GM12865 (cell line): Measurements from ENCODE around the gene CKAP5.

Experiments
- DNase-seq: peaks from one replicate; pipeline ENCODE4 v3.0.0; 2010; ENCODE audit warnings: low read depth
- H3K4me3 ChIP-seq: 2 replicates; pipeline ENCODE4 v1.5.1; 2011; ENCODE audit warnings: mild to moderate bottlenecking, low read depth, low read length, control low read depth
- CTCF ChIP-seq: IDR thresholded peaks from 2 replicates; pipeline ENCODE4 v1.5.1; 2011; ENCODE audit warnings: low read length, control low read depth, low read depth, inconsistent platforms; ENCODE audit not compliant: insufficient read depth; ENCODE audit errors: missing control alignments

The CKAP5 gene

GRCh38 chr11:46741600-46742484 lies 104.2 kb downstream of the CKAP5 start:
- DNase-seq: no peak
- no peak overlapping the region for H3K4me3 ChIP-seq
- TF ChIP-seq CTCF: no peak

GRCh38 chr11:46738887-46739286 lies 107.2 kb downstream of the CKAP5 start:
- DNase-seq: no peak
- H3K4me3 ChIP-seq: no peak overlapping the region
- no peak for TF ChIP-seq CTCF

GRCh38 chr11:46737699-46738098 lies 108.4 kb downstream of the CKAP5 start:
- no peak overlapping the region for H3K4me3 ChIP-seq
- no peak for TF ChIP-seq CTCF
- DNase-seq: no peak

GRCh38 chr11:46736615-46737014 lies 109.5 kb downstream of the CKAP5 start:
- no peak for TF ChIP-seq CTCF
- no peak for DNase-seq

GRCh38 chr11:46736146-46736545 lies 109.9 kb downstream of the CKAP5 start:
- TF ChIP-seq CTCF: no peak
- no peak overlapping the region for H3K4me3 ChIP-seq
- DNase-seq: no peak

More at GRCh38 chr11:46736615-46737014, 109.5 kb downstream of the CKAP5 start:
- no peak overlapping the region for H3K4me3 ChIP-seq

- no peak for DNase-seq
- no peak overlapping the region for H3K4me3 ChIP-seq
- no peak for TF ChIP-seq CTCF
Observed at GRCh38 chr11:46733234-46733633, 112.8 kb downstream of the CKAP5 start.

- DNase-seq: no peak
- H3K4me3 ChIP-seq: no peak overlapping the region
- TF ChIP-seq CTCF: no peak
Observed at GRCh38 chr11:46731545-46731944, 114.5 kb downstream of the CKAP5 start.
